ENCODE measurements around the gene GHRL. TPM values are rescaled to one million over a fixed set of nuclear protein-coding genes. Genes with fewer than 3 reads are reported as not detected.

GHRL gene
- total and polyA plus RNA-seq, 12 donors, result 0.33 to 2.2 (median 0.97) TPM; not detected in 7

GRCh38 chr3:10290481-10291176 is 2.1 kb downstream of the GHRL start:
- Histone ChIP-seq H3K4me3 (no peak overlapping the region), H3K27ac (no peak overlapping the region), H3K4me1 (replicated peaks in 1 of 2) (peaks cover 0 to 4% of the 10 kb centered on the region in 2 donors), H3K36me3 (replicated peaks in 1 of 2) (peaks cover 0 to 17% of the 10 kb centered on the region in 2 donors), H3K27me3 (no peaks in the 10 kb centered on the region), H3K9me3 (replicated peaks in 1 of 3) (no peaks in the 10 kb centered on the region)
- no peak for TF ChIP-seq POLR2A (IDR thresholded peaks at IDR 0.05)
- TF ChIP-seq, protein P1, sequence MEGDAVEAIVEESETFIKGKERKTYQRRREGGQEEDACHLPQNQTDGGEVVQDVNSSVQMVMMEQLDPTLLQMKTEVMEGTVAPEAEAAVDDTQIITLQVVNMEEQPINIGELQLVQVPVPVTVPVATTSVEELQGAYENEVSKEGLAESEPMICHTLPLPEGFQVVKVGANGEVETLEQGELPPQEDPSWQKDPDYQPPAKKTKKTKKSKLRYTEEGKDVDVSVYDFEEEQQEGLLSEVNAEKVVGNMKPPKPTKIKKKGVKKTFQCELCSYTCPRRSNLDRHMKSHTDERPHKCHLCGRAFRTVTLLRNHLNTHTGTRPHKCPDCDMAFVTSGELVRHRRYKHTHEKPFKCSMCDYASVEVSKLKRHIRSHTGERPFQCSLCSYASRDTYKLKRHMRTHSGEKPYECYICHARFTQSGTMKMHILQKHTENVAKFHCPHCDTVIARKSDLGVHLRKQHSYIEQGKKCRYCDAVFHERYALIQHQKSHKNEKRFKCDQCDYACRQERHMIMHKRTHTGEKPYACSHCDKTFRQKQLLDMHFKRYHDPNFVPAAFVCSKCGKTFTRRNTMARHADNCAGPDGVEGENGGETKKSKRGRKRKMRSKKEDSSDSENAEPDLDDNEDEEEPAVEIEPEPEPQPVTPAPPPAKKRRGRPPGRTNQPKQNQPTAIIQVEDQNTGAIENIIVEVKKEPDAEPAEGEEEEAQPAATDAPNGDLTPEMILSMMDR (IDR thresholded peaks at IDR 0.05), result no peak
- DNase-seq, result no peak
- intact Hi-C loops (cut with DNase I), result no loop called here
- 82 to 88% (median 84%) methylated on average over 8 to 18 of the region's 18 CpGs for WGBS, 4 donors

- TF ChIP-seq, protein P1 (IDR thresholded peaks at IDR 0.05), result no peak
- no peak for TF ChIP-seq POLR2A (IDR thresholded peaks at IDR 0.05)
- Histone ChIP-seq H3K4me3 (no peak overlapping the region), H3K9me3 (replicated peaks in 1 of 3) (no peaks in the 10 kb centered on the region), H3K4me1 (replicated peaks in 1 of 2) (peaks cover 0 to 4% of the 10 kb centered on the region in 2 donors), H3K36me3 (replicated peaks in 1 of 2) (peaks cover 0 to 22% of the 10 kb centered on the region in 2 donors), H3K27me3 (no peaks in the 10 kb centered on the region), H3K27ac (no peak overlapping the region)
- 88 to 93% (median 91%) methylated on average over 5 to 9 of the region's 9 CpGs for WGBS, 4 donors
- DNase-seq, result no peak
- intact Hi-C loops (cut with DNase I), result no loop called here
Observed at GRCh38 chr3:10289787-10290355, 2.9 kb downstream of the GHRL start.

DNA sequence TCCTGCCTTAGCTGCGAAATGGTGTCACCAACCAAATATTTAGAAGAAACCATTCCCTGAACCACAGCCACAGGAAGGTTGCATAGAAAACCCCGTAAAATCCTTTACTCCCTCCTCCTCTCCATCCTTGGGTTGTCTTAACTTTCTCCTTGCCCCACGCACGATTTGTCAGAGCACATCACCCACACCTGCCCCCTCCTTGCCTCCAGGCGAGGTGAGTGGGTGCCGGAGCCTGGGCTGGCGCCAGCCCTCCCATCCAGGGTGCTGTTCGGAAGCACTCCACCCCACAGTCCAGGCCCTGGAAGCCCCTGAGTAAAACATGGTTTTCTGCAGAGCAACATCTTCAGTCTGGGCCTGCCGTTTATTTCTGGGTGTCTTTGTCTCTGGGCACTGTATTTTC is 3.7 kb downstream of the GHRL start:
- H3K9me3 ChIP-seq (replicated peaks in 1 of 3), result no peaks in the 10 kb centered on the region
- no peak for DNase-seq
- no peak overlapping the region for H3K4me3 ChIP-seq
- WGBS, 4 donors, result 86 to 92% (median 89%) methylated on average over 7 to 9 of the region's 9 CpGs
- H3K27me3 ChIP-seq, result no peaks in the 10 kb centered on the region
- peaks cover 0 to 4% of the 10 kb centered on the region in 2 donors for H3K4me1 ChIP-seq (replicated peaks in 1 of 2)
- no peak for TF ChIP-seq POLR2A (IDR thresholded peaks at IDR 0.05)
- TF ChIP-seq, protein P1 (IDR thresholded peaks at IDR 0.05), result no peak
- intact Hi-C loops (cut with DNase I), result no loop called here
- H3K27ac ChIP-seq, result no peak overlapping the region
- H3K36me3 ChIP-seq (replicated peaks in 1 of 2), result peaks cover 0 to 22% of the 10 kb centered on the region in 2 donors

- no peak for TF ChIP-seq POLR2A (IDR thresholded peaks at IDR 0.05)
- TF ChIP-seq, protein P1 (IDR thresholded peaks at IDR 0.05), result no peak
- DNase-seq, result no peak
- Histone ChIP-seq H3K27ac (no peak overlapping the region), H3K36me3 (replicated peaks in 1 of 2) (peaks cover 0 to 25% of the 10 kb centered on the region in 2 donors), H3K9me3 (replicated peaks in 1 of 3) (no peaks in the 10 kb centered on the region), H3K4me3 (no peak overlapping the region), H3K4me1 (replicated peaks in 1 of 2) (peaks cover 0 to 4% of the 10 kb centered on the region in 2 donors), H3K27me3 (no peaks in the 10 kb centered on the region)
- intact Hi-C loops (cut with DNase I), result no loop called here
- WGBS, 4 donors, result 83 to 96% (median 86%) methylated on average over 3 to 11 of the region's 11 CpGs
Observed at GRCh38 chr3:10288575-10288960, 4.2 kb downstream of the GHRL start.

Measured in adrenal gland (tissue), 12 donors.